Fibroblast of skin of scalp (primary cell): ENCODE measurements around the gene PCED1B.

Experiments used
- DNase-seq: peaks from one replicate; pipeline ENCODE4 v3.0.0-alpha.2; 2013

Gene PCED1B

DNA sequence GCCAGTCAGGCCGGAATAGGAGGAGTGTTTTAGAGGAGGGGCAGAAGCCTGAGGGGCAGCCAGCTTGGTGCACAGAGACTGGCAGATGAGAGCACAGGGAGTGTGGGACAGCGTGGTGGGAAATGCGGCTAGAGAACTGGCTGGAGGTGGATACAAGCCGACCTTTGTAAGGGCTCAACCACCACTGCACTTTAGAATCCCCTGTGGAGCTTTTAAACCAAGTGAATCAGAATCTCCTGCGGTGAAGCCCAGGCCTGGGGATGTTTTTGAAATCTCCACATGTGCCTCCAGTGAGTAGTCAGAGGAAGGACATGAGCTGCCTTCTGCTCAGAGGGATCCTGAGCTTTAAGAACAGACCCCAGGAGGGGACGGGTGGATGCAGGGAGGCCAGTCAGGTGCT, 10.9 kb upstream of the PCED1B start:
- peak; percentile 81 for DNase-seq

DNA sequence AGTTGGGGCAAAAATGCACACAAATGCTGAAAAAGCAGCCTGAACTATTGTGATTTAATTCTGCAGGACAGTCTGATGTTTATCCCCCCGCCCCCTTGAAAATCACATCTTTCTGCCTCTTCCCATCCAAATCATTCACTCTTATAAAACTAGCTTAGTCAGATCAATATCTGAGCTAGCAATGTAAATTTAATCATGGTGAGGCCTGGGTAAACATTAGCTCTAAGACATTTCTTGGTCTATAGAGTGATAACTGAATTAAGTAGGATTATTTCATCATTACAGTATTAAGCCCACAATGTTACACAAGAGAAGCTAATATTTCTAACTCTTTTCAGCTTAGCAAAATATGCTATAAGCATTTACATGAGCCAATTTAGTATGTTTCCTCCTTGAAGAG, 9.1 kb upstream of the PCED1B start:
- no peak for DNase-seq

DNA sequence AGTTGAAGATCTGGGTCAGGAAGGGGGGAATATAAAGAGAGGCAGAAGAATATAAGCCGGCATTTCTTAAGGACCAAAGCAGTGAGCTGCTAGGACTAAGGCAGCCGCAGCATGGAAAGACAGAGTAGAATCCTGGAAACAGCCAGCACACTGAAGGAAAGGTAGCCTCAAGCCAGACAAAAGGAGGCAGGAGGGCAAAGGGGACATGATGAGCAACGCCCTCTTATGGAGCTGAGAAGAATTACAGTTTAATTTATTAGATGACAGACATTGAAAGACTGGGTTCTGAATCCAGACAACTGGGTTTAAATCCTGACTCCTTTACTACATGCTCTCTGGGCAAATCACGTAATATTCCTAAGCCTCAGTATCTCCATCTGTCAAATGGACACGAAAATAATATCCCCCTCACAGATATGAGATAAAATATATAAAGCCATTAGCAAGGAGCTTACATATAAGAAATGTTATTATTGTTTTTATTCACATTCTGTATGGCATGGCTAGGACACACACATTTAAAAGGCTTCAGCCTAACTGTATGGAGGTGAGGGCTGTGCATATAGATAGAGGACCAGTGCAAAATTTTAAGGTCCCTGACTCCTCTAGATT, 8.1 kb upstream of the PCED1B start:
- DNase-seq = no peak

DNA sequence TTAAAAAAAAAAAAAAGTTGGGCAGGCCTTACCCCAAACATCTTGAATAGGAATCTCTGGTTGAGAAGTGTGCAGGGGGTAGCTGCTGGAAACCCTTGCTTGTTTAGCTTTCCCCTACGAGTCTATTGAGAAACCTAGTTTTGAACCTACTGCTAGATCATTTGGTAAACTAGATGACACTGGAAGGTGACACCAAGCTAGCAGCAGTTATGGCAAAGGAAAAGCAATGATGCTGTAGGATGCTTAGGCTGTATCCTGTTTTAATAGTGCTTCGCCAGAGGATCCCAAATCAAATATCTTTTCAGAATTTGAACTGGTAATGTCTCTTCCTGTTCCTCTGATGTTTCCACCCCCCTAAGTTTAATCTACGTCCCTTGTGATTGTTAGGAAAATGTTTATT, 5.5 kb upstream of the PCED1B start:
- no peak for DNase-seq

DNA sequence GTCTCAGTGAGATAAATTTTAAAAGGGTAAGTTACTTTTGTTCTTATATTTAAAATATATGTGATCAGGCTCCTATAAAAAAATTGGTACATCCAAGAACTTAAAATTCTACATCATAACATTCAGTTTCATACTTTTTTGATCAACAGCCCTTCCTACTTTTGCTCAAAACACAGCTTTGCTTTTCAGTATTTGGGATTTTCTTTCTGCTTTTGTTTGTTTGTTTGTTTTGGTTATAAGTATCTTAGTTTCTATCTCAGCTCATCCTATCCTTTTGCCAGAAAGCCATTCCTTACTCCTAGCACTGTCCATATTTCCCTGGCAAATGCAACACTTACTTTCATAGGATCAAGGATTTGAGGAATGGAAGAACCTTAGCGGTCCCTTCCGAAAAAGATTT, 4.7 kb upstream of the PCED1B start:
- DNase-seq = no peak

DNA sequence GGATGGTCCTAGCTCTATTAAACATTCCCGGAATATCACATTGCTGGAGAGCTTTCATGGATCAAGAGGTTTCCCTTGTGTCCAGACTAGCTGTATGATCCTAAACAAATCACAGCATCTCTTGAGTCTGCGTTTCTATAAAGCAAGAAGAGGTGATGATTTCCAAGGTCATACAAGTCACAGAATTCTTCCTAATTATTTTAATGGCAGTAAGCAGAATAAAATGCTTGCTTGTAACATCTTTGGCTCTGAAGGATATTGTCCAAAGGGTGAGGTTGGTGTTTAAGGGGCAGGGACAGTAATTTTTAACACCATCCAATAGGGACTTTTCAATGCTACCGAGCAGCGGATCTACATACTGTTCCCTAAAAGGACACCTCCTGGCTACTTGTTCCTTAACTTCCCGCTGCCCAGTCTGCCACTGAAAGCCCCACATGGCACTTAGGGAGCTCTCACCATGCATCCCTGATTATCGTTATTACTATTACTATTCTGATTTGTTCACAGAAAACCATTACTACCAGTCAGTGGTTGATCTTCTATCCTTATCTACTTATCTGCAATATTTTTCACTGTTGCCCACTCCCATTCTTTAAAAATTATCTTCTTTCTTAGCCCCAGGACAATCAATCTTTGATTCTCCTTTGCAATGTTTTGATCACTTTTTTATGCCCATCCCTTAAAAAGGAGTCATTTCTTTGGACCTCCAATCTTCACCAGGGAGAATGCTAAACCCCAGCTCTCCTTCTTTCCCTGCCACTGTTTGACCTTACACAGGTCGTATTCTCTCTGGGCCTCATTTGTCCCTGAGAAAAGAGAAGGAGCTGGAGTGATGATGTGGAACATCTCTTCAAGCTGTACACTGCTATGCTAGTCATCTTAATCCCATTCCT, 4.0 kb upstream of the PCED1B start:
- DNase-seq = no peak

DNA sequence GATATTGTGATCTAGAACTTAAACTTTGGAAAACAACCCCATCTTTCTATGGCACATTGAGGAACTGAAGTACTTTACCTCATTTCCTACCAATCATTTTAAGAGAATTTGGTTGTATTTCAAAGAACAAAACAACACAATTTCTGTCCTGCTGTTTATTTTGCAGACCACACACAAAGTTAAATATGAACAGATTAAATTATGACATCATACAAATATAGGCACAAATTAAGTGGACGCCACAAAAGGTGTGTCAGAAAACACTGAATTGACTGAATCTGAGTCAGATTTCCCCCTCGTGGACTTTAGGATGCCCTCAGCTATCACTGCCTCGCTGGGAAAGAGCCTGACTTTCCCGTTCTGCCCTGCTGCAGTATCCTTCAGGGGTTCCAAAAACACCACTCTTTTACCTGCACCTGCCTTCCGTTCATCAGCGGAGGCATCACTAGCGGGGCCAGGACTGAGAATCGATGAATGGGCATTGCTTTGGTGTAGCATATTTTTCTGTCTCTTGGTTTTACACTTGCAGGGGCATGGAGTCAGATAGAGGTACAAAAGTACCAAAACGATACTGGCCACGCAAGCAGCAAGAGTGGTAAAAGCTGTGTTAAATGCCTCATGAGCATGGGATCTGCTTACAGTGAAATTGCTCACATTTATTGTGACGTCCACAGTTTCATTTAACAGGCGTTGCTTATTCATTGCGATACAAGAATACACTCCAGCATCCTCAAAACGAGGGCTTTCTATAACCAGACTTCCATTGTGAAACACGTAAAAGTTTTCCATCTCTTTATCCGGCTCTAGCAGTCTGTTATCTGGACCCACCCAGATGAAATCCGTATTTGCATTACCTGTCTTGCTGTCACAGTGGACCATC, 2.0 kb upstream of the PCED1B start:
- DNase-seq = no peak

DNA sequence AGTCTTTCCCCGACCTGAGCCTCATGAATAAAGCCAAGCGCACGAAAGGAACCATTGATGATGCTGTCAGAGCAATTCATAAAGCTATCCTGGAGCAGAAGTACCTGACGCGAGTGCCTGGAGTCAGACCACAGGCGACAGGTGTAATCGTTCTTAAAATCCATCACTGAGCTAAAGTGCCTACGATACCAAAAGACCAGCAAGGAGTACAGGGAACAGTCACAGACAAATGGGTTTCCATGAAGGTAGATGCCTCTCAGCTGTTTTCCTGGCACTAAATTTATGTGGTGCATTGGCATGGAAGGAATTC, 1.4 kb upstream of the PCED1B start:
- no peak for DNase-seq

DNA sequence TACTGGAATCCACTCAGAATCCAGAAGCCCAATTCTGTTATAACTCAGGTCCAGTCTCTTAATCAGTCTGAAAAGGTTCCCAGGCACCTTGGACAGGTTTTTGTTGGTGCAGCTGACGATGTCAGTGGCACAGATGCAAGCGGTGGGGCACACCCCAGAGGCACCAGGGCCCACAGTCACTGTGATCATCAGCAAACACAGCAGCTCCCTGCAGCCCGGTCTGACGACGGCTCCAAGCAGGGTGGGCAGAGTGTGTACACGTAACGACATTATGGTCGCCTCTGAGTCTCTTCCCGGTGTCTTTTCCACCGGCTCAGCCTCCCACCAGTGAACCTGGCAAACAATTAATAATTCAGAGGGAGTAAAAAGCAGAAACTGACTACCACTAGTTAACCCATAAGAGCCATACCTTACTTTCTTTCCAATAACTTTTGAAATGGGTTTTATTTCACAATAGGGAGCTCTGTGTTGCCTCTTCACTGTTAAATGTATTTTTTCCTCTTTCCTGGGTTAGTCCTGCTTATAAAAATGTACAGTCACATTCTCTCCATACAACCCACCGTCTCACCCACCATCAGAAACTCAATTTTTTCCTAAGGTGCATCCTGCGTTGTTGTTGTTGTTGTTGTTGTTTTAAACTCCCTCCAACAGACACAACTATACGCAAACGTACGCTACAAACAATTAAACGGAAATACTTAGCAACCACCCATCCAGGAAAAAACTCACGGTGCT, 521 bp upstream of the PCED1B start:
- peak; percentile 34 for DNase-seq

DNA sequence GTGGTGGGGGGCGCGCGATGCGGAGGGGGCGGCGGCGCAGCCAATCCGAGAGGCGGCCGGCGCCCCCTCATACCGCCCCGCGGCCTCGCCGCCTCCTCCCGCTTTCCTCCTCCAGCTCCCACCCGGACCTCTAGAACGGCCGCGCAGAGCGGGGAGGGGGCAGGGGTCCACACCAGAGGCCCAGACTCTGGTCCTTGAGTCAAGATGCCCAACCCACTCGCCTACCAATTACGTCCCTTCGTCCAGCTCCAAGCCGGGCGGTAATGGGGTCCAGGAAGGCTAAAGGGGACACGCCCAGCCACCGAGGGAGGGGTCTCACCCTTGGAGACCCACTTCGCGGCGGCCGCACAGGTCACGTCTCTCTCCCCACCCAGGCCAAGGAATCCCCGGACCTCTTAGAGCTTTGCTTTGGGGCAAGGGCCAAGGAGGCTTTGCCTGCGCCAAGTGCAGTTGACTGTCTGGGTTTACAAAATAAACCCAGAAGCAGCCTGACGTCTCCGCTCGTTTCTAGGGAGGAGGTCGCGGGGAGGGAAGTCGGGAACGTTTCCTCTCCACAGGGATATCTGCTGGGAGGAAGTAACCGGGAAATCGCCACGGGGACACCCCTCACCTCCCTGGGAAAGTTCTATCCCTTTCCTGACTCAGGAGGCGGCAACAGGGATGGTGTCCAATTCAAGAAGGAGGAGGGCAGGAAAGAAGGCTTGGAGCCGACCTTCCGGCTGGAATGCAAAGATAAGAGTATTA, 732 bp downstream of the PCED1B start:
- DNase-seq = peak; percentile 61

DNA sequence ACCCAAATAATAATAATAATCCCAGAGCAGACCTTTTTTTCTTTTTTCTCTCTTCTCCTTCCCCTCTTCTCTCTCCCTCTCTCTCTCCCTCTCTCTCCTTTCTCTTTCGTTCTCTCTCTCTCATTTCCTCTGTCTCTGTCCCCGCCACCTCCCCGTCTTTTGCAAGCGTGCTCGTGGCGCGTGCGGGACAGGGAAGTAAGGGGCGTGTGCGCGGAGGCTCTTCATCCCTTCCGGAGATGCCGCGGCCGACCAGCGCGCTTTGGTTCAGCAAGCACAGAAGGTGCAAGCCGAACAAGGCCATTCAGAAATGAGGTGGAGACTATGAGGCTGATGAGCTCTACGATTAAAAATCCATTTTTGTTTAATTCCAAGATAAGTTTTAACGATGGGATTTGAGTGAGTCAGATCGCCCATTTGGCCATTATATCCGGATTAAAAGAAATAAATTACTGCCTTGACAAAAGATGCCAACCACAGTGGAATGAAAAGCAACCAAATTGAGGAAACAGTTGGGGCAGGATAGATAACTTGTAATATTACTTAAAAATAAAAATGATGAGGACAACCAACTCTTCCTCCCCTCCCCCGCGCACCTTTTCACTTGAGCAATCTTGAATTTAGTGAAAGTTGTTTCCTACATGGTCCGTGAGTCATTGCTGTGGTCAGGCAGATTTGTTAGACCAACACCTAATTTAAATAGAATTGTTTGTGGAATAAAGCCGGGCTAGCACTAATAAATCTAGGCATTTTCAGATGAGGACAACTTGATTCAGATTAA, 1.5 kb downstream of the PCED1B start:
- peak; percentile 54 for DNase-seq

DNA sequence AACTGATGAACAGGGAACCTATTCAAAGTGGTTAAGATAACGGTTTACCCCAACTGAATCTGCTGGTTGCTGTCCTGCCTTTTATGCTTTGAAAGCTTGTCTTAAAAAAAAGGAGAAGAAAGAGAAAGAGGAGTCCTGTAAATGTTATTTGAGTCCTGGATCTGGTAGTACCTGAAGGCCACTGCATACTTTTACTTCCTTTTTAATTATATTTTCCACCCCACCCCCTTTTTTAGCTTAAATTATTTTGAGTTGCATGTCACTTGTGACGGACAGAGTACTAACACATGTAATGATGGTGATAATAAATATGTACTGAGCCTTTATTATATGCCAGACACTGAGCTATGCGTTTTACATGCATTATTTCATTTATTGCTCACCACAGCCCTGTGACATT, 2.9 kb downstream of the PCED1B start:
- no peak for DNase-seq

DNA sequence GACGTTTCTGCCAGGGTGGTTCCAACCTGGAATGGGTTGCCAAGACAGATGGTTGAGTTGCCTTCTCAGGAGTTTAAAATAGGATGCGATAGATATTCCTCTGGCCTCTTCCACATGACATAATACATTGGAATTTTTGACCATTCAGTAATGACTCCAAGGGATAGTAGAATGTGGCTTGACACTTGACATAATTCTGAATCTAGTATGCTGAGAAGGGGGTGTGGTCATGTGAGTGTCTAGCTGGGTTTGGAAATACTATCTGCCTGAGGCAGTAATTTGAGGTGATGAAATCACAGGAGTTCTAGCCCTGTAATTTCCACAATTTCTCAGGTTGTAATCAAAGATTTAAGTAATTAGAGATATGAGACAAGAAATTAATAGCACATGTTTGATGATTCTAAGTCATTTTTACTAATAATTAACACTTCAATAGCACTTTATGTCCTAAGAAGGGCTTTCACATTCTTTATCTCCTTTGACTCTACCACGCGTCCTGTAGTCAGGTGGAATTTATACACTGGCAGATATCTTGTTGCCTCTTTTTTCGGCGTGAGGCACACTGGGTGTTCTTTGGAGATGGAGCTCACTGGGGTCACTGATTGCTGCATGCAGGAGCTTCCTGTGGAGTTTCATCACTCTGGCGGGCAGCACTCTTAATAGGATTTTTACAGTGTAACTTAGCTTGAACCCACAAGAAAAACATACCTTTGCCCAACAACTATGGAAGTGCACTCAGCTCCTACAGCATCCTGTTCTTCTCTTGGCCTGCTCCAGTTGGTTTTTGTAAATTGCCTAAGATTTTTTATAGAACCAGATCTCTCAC, 3.6 kb downstream of the PCED1B start:
- peak; percentile 91 for DNase-seq

DNA sequence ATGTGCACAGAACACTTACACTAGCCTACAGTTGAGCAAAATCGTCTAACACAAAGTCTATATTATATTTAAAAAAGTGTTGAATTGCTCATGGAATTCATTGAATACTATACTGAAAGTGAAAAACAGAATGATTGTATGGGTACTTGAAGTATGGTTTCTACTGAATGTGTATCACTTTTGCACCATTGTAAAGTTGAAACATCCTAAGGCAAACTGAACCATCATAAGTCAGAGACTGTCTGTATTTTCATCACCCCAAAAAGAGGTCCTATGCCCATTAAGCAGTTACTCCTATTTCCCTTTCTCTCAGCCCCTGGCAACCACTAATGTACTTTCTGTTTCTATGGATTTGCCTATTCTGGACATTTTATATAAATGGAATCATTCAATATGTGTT, 4.8 kb downstream of the PCED1B start:
- DNase-seq = no peak

DNA sequence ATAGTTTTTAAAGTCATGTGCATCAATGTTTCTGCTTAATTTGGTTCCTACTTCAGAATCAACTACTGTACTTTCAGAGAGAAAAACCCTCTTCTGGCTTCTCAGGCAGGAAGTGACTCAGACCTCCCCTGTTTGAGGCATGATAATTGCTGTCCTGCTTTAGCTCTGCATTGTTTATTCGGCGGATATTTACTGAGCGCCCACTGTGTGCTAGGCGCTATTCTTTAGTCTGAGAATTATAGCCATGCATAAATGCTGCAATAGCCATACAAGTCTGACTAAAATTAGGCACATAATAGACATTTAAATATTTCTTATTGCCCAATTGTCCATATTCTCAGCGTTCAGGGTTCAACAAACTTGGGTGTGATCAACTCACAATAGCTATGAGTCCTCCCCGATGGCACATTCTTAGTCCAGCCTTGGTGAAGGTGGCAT, 6.4 kb downstream of the PCED1B start:
- DNase-seq = peak; percentile 83

DNA sequence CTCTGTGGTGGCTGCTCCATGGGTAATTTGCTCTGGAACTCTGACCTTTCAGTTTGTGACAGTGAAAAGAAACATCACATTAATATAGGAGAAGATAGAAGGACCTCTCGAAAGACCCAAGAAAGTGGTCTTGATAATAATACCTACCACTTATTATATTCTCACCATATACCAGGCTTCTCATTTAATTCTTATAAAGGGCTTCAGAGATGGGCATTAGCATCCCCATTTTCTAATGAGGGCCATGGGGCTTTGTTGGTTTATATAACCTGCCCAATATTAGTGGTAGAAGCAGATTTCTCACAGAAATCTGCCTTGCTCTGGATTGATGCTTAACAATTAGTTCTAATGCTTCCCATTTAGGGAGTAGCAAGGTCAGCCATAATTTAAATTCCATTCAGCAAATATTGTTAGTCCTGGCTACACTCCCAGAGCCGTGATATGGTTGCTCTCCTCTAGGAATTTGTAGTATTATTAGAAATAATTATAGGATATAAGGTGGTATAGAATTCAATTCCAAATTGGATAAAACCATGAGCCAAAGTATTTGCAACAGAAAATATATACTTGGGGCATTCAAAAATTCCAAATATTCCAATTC, 7.8 kb downstream of the PCED1B start:
- DNase-seq = peak; percentile 88

DNA sequence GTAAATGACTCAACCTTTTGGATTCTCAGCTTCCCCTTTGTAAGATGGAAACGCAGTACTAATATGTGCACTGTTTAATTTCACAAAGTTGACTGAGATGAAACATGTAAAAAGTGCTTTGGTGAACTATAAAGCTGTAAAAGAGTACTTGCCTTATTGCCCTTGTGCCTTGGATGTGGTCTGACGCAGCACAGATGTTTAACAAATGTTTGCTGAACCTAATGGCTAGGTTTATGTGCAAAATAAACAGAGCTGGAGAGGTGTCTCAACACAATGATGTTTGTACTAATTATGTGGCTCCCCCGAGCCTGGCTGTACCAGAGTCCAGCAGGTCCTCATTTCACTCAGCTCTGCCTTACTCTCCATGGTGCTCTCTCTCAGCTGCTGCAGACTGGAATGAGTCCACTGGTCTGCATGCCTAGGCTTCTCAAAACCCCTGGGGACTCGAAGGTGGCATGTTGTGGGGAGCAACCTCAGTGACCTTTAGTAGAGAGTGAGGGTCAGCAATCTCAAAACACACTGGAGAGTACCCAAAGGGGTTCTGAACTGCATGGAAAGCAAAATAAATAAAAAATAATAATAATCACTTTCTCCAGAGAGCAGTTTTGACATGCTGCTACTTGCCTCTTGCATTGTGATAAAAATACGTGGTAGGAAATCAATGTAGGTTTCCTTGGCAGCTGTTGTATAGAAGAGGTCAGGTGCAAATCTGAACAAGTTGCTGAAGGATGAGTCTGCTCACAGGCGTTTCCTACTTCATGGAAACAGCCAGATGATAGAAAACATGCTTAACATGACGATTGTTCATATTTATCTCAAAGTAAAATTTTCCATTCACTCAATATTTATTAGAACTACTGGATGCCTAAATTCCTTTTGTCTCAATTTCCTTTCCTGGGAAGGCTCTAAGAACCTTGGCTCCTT, 8.9 kb downstream of the PCED1B start:
- no peak for DNase-seq

DNA sequence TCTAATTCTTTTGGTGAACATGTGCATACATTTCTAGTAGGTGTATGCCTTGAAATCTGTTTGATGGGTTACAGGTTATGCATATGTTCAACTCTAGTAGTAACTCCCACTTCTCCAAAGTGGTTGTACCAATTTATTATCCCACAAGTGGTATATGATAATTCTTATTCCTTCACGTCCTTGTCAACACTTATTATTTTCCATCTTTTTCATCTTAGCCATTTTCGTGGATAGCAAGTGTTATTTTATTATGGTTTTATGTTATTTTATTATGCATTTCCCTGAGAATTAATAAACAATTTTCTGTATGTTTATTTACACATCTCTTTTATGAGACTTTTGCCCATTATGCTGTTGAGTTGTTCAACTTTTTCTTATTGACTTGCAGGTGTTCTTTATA, 11.6 kb downstream of the PCED1B start:
- no peak for DNase-seq

DNA sequence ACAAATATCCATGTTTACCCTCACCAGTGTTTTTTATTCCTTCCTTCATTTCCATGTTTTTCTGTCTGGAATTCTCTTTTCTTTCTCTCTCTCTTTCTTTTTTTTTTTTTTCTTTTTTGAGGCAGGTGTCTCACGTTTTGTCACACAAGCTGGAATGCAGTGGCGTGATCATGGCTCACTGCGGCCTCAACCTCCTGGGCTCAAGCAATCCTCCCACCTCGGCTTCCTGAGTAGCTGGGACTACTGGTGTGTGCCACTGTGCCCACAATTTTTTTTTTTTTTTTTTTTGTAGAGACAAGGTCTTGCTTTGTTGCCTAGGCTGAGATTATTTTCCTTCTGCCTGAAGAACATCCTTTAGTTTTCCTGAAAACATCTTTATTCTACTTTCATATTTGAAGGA, 15.4 kb downstream of the PCED1B start:
- no peak for DNase-seq
